ENCODE data around the gene ABO. TPM values are rescaled to one million over a fixed set of nuclear protein-coding genes. Genes with fewer than 3 reads are reported as not detected.

ABO gene
- total RNA-seq, 2 experiments from 2014 or later, result 0.19 to 0.31 TPM

DNA sequence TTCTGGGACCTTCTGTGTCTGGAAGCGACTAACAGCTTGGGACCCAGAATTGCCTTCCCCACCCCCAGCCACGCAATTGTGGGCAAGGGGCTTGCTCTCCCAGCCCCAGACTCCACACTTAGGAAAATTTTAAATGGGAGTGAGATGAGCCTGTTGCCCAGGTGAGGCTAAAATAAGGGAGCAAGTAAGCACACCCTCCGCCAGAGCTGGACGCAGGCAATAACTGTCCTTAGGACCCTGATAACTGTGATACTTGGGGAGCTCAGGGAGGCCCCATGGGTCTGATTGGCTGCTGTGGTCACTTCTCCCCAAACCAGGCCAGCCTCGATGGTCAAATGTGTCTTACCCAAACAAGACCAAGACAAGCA is 13.3 kb downstream of the ABO start:
- no peaks in the 10 kb centered on the region for H3K36me3 ChIP-seq (ENCODE audit: insufficient read depth, low read length)
- Mint-ChIP-seq H3K27ac (no peak overlapping the region), H3K4me1 (ENCODE audit: low read depth) (no peaks in the 10 kb centered on the region), H3K27me3 (peaks cover 6% of the 10 kb centered on the region), H3K36me3 (ENCODE audit: low read depth) (no peaks in the 10 kb centered on the region), H3K4me3 (no peak overlapping the region), H3K9me3 (no peaks in the 10 kb centered on the region)
- ChIA-PET POLR2A (no interaction called here), CTCF (no interaction called here)
- peaks cover 0 to 2% of the 10 kb centered on the region in 2 experiments for H3K27me3 ChIP-seq (ENCODE audit: control insufficient read depth in 1 of 2, insufficient read depth in 2 of 2, low read length in 2 of 2)
- no peak overlapping the region for H3K27ac ChIP-seq (ENCODE audit: low read depth in 1 of 2, low read length in 2 of 2)
- ATAC-seq (ENCODE audit: poor library complexity) (no peak), DNase-seq (no peak)
- H3K9me3 ChIP-seq (ENCODE audit: control insufficient read depth in 1 of 2, insufficient read depth in 1 of 2, low read length in 2 of 2), result peaks cover 0 to 1% of the 10 kb centered on the region in 2 experiments
- H3K4me3 ChIP-seq (ENCODE audit: low read length), result no peak overlapping the region
- TF ChIP-seq CTCF (IDR thresholded peaks at IDR 0.05), result no peak
- intact Hi-C loops (cut with DNase I, micrococcal nuclease), result no loop called here
- no peaks in the 10 kb centered on the region for H3K4me1 ChIP-seq (ENCODE audit: insufficient read depth, low read length)

DNA sequence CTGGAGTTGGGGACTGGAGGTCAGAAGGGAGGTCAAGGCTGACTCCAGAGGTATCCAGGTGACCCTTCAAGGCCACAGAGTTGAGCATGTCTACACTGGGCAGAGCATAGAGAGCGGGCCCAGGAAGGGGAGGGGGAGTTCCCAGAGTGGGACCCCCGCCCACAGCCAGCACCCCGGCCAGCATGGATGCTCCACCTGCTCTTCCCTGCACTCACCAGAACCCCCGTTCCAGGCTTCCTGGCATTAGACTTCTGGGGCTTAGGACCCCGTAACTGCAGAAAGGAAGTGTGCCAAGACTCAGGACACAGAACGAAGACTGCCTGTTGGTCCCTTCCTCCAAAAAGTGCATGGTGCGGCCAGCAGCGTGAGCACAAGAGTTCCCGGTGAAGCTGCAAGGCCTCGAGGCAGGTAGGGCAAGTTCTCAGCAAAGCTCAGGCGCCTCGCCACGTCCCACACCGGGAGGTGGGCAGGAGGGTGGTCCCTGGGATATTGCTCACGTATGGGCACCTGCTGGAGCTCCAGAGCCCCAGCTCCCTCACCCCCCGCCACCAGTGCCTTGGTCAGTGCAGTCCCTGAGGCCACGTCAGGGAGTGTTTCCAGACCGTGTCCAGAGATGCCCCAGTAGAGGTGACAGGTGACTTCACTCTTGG is 13.8 kb downstream of the ABO start:
- H3K4me3 ChIP-seq (ENCODE audit: low read length), result no peak overlapping the region
- no peak for DNase-seq
- POLR2A ChIA-PET, result no interaction called here
- Mint-ChIP-seq H3K4me1 (ENCODE audit: low read depth) (no peaks in the 10 kb centered on the region), H3K4me3 (no peak overlapping the region), H3K27me3 (peaks cover 6% of the 10 kb centered on the region), H3K27ac (no peak overlapping the region), H3K9me3 (no peaks in the 10 kb centered on the region), H3K36me3 (ENCODE audit: low read depth) (no peaks in the 10 kb centered on the region)
- no peaks in the 10 kb centered on the region for H3K36me3 ChIP-seq (ENCODE audit: insufficient read depth, low read length)
- no peak for ATAC-seq (ENCODE audit: poor library complexity)
- peaks cover 0 to 2% of the 10 kb centered on the region in 2 experiments for H3K27me3 ChIP-seq (ENCODE audit: control insufficient read depth in 1 of 2, insufficient read depth in 2 of 2, low read length in 2 of 2)
- TF ChIP-seq CTCF (IDR thresholded peaks at IDR 0.05), result no peak
- CTCF ChIA-PET, result no interaction called here
- intact Hi-C loops (cut with DNase I, micrococcal nuclease), result no loop called here
- H3K4me1 ChIP-seq (ENCODE audit: insufficient read depth, low read length), result no peaks in the 10 kb centered on the region
- no peak overlapping the region for H3K27ac ChIP-seq (ENCODE audit: low read depth in 1 of 2, low read length in 2 of 2)
- peaks cover 0 to 6% of the 10 kb centered on the region in 2 experiments for H3K9me3 ChIP-seq (ENCODE audit: control insufficient read depth in 1 of 2, insufficient read depth in 1 of 2, low read length in 2 of 2)

GRCh38 chr9:133260334-133261102 is 14.5 kb downstream of the ABO start:
- H3K4me3 Mint-ChIP-seq, result no peak overlapping the region
- CTCF ChIA-PET, result no interaction called here
- Histone ChIP-seq H3K4me1 (ENCODE audit: insufficient read depth, low read length) (no peaks in the 10 kb centered on the region), H3K27me3 (ENCODE audit: control insufficient read depth in 1 of 2, insufficient read depth in 2 of 2, low read length in 2 of 2) (peaks cover 0 to 2% of the 10 kb centered on the region in 2 experiments), H3K4me3 (ENCODE audit: low read length) (no peak overlapping the region), H3K36me3 (ENCODE audit: insufficient read depth, low read length) (no peaks in the 10 kb centered on the region), H3K27ac (ENCODE audit: low read depth in 1 of 2, low read length in 2 of 2) (no peak overlapping the region), H3K9me3 (ENCODE audit: control insufficient read depth in 1 of 2, insufficient read depth in 1 of 2, low read length in 2 of 2) (peaks cover 0 to 6% of the 10 kb centered on the region in 2 experiments)
- peaks cover 6% of the 10 kb centered on the region for H3K27me3 Mint-ChIP-seq
- H3K27ac Mint-ChIP-seq, result no peak overlapping the region
- H3K4me1 Mint-ChIP-seq (ENCODE audit: low read depth), result no peaks in the 10 kb centered on the region
- POLR2A ChIA-PET, result no interaction called here
- intact Hi-C loops (cut with DNase I, micrococcal nuclease), result no loop called here
- no peaks in the 10 kb centered on the region for H3K9me3 Mint-ChIP-seq
- TF ChIP-seq CTCF (IDR thresholded peaks at IDR 0.05), result no peak
- no peak for ATAC-seq (ENCODE audit: poor library complexity)
- H3K36me3 Mint-ChIP-seq (ENCODE audit: low read depth), result no peaks in the 10 kb centered on the region
- DNase-seq, result no peak

All from CD4-positive, alpha-beta T cell (primary cell).